Neural crest cell (in vitro differentiated cells): ENCODE measurements around the gene CACNA1A. TPM values are rescaled to one million over a fixed set of nuclear protein-coding genes. Genes with fewer than 3 reads are reported as not detected.

Experiments
- DNase-seq: peaks from one replicate; pipeline ENCODE4 v3.0.0; 2021; ENCODE audit warnings: low read depth, mixed read lengths, low spot score
- H3K27ac Mint-ChIP-seq: one replicate; pipeline ENCODE4 v1.8.0; 2021; ENCODE audit warnings: mild to moderate bottlenecking, mixed read lengths; ENCODE audit not compliant: unreplicated experiment
- H3K27me3 Mint-ChIP-seq: 2 replicates; pipeline ENCODE4 v1.8.0; 2021; ENCODE audit warnings: low read depth, mild to moderate bottlenecking, mixed read lengths
- H3K36me3 Mint-ChIP-seq: 2 replicates; pipeline ENCODE4 v1.8.0; 2021; ENCODE audit warnings: low read depth, mild to moderate bottlenecking, mixed read lengths
- H3K4me1 Mint-ChIP-seq: 2 replicates; pipeline ENCODE4 v1.8.0; 2021; ENCODE audit warnings: mixed read lengths
- H3K4me3 Mint-ChIP-seq: one replicate; pipeline ENCODE4 v1.8.0; 2021; ENCODE audit warnings: mild to moderate bottlenecking, mixed read lengths
- H3K9me3 Mint-ChIP-seq: 2 replicates; pipeline ENCODE4 v1.8.0; 2021; ENCODE audit warnings: mixed read lengths
- total RNA-seq: library from RNA; stranded (reverse); gene quantifications from 2 replicates; pipeline ENCODE4 v1.2.1, GENCODE V29; 2021
- TF ChIP-seq, protein P1 (sequence below): fragments of 200-600 bp; sonication (generic); conservative IDR thresholded peaks from 2 replicates; pipeline ENCODE4 v1.5.0; 2021; ENCODE audit warnings: antibody characterized with exemption, mild to moderate bottlenecking

CACNA1A gene
- total RNA-seq, 1 donor from 2014 or later = 2.8 TPM

GRCh38 chr19:13493516-13494310, 12.6 kb downstream of the CACNA1A start:
- peaks cover 4% of the 10 kb centered on the region for H3K9me3 Mint-ChIP-seq
- H3K4me1 Mint-ChIP-seq = no peaks in the 10 kb centered on the region
- TF ChIP-seq, protein P1, sequence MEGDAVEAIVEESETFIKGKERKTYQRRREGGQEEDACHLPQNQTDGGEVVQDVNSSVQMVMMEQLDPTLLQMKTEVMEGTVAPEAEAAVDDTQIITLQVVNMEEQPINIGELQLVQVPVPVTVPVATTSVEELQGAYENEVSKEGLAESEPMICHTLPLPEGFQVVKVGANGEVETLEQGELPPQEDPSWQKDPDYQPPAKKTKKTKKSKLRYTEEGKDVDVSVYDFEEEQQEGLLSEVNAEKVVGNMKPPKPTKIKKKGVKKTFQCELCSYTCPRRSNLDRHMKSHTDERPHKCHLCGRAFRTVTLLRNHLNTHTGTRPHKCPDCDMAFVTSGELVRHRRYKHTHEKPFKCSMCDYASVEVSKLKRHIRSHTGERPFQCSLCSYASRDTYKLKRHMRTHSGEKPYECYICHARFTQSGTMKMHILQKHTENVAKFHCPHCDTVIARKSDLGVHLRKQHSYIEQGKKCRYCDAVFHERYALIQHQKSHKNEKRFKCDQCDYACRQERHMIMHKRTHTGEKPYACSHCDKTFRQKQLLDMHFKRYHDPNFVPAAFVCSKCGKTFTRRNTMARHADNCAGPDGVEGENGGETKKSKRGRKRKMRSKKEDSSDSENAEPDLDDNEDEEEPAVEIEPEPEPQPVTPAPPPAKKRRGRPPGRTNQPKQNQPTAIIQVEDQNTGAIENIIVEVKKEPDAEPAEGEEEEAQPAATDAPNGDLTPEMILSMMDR = no peak
- H3K27me3 Mint-ChIP-seq = peaks cover 46% of the 10 kb centered on the region
- H3K36me3 Mint-ChIP-seq = no peaks in the 10 kb centered on the region
- no peak overlapping the region for H3K4me3 Mint-ChIP-seq
- H3K27ac Mint-ChIP-seq = no peak overlapping the region
- DNase-seq = no peak

DNA sequence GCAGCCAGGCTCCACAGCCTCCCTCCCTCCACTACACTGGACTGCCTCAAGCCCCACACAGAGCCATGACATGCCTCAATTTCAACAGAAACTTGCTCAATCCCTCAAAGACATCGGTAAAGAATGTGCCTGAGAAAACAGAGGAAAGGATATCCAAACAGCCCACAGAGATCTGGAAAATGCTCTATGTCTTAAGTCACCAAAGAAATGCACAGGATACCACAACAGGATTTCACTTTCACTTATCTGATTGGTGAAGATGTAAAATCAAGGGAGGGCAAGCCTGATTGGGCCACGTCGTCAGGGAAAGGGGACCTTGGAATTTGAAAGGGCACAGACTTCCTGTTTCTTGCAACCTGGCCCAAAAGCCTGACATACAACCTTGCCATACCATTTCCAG, 14.2 kb downstream of the CACNA1A start:
- Mint-ChIP-seq H3K27ac (no peak overlapping the region), H3K4me1 (no peaks in the 10 kb centered on the region), H3K9me3 (peaks cover 4% of the 10 kb centered on the region), H3K36me3 (no peaks in the 10 kb centered on the region), H3K27me3 (peaks cover 45% of the 10 kb centered on the region), H3K4me3 (no peak overlapping the region)
- TF ChIP-seq, protein P1 = no peak
- no peak for DNase-seq

DNA sequence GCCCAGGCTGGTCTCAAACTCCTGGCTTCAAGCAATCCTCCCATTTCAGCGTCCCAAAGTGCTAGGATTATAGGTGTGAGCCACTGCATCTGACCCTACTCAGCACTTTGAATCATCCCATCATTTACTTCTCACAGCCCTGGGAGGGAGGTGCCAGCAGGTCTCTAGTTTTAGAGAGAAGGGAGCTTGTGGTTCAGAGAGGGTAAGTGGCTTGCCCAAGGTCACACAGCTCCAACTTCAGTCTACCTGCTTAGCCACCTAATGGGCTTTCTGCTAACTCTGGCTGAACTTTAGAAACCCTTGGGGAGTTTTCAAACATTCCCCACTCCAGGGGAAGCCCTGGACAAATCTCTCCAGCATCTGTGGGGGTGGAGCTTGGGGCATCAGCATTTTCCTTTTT, 18.3 kb downstream of the CACNA1A start:
- no peaks in the 10 kb centered on the region for H3K36me3 Mint-ChIP-seq
- TF ChIP-seq, protein P1 = no peak
- no peak overlapping the region for H3K27ac Mint-ChIP-seq
- no peaks in the 10 kb centered on the region for H3K4me1 Mint-ChIP-seq
- DNase-seq = no peak
- H3K27me3 Mint-ChIP-seq = peaks cover 67% of the 10 kb centered on the region
- H3K9me3 Mint-ChIP-seq = peaks cover 4% of the 10 kb centered on the region
- H3K4me3 Mint-ChIP-seq = no peak overlapping the region

DNA sequence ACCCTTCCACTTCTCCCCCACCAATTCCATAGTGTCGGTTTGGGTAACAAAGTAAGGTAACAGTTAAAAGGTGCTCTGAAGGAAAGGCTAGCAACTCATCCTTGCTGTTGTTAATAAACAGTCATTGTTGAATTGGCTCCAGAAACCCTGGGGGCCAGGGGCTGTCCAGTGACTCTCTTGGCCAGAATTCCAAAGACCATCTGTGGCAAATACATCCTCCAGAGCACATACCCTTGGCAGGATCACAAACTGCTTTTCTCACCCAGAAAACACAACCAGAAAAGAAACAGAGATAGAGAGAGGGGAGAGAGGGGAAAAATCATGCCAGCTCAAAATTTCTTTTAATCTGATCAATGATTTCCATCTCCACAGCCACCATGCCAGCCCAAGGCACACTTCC, 22.1 kb downstream of the CACNA1A start:
- H3K4me3 Mint-ChIP-seq = no peak overlapping the region
- no peak for DNase-seq
- peaks cover 4% of the 10 kb centered on the region for H3K9me3 Mint-ChIP-seq
- no peaks in the 10 kb centered on the region for H3K4me1 Mint-ChIP-seq
- TF ChIP-seq, protein P1 = no peak
- no peaks in the 10 kb centered on the region for H3K36me3 Mint-ChIP-seq
- no peak overlapping the region for H3K27ac Mint-ChIP-seq
- peaks cover 59% of the 10 kb centered on the region for H3K27me3 Mint-ChIP-seq

GRCh38 chr19:13483215-13483614, 23.1 kb downstream of the CACNA1A start:
- no peak overlapping the region for H3K4me3 Mint-ChIP-seq

More at GRCh38 chr19:13483215-13483614, 23.1 kb downstream of the CACNA1A start:
- peaks cover 4% of the 10 kb centered on the region for H3K9me3 Mint-ChIP-seq
- peaks cover 59% of the 10 kb centered on the region for H3K27me3 Mint-ChIP-seq
- TF ChIP-seq, protein P1 = no peak
- DNase-seq = no peak
- no peak overlapping the region for H3K27ac Mint-ChIP-seq
- H3K4me1 Mint-ChIP-seq = no peaks in the 10 kb centered on the region
- no peaks in the 10 kb centered on the region for H3K36me3 Mint-ChIP-seq
